Measurements from ENCODE around the gene RAD18.

Gene RAD18

DNA sequence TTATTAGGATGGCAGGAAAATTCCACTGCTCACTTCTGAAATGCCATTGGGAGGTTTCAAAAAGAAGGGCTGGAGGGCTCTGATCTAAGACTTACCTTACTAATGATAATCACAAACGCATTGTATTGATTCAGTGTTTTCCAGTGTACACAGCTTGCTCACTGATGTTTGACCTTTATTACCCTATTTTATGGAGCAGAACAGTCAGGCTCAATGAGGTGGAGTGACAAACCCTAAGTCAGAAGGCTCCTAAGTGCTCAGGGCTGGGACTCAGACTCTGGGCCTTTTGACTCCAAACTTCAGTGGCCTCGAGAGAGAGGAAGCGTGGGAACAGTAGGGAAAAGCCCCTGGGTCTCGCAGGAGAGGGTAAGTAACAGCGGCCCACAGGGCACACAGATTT is 20.3 kb upstream of the RAD18 start:
- Histone ChIP-seq H3K4me1 (ENCODE audit: control insufficient read depth, insufficient read depth, low read length) (no peaks in the 10 kb centered on the region), H3K4me3 (ENCODE audit: low read depth, low read length) (no peak overlapping the region), H3K9me3 (ENCODE audit: control insufficient read depth, insufficient read depth, low read depth, low read length) (no peaks in the 10 kb centered on the region; the same call in 1 of the 2 replicates), H3K36me3 (ENCODE audit: control insufficient read depth in 2 of 2, insufficient read depth in 1 of 2, low read length in 2 of 2) (no peaks in the 10 kb centered on the region), H3K27ac (ENCODE audit: extremely low read depth, low read depth, low read length) (no peak overlapping the region)
- TF ChIP-seq, protein P1, sequence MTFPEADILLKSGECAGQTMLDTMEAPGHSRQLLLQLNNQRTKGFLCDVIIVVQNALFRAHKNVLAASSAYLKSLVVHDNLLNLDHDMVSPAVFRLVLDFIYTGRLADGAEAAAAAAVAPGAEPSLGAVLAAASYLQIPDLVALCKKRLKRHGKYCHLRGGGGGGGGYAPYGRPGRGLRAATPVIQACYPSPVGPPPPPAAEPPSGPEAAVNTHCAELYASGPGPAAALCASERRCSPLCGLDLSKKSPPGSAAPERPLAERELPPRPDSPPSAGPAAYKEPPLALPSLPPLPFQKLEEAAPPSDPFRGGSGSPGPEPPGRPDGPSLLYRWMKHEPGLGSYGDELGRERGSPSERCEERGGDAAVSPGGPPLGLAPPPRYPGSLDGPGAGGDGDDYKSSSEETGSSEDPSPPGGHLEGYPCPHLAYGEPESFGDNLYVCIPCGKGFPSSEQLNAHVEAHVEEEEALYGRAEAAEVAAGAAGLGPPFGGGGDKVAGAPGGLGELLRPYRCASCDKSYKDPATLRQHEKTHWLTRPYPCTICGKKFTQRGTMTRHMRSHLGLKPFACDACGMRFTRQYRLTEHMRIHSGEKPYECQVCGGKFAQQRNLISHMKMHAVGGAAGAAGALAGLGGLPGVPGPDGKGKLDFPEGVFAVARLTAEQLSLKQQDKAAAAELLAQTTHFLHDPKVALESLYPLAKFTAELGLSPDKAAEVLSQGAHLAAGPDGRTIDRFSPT (tag by site-specific recombination; IDR thresholded peaks at IDR 0.05), result no peak
- TF ChIP-seq ZNF23 (tag by site-specific recombination; IDR thresholded peaks at IDR 0.05; ENCODE audit: borderline replicate concordance), result no peak
- ChIA-PET POLR2A (no interaction called here), CTCF (interaction anchor here (1.3 kb wide), 1 partner anchor 12 kb away, joined by 3 read pairs; no protein-coding TSS in a partner anchor)

- ChIA-PET POLR2A (no interaction called here), CTCF (interaction anchor here (0.8 to 1.9 kb wide), 3 partner anchors 11 to 319 kb away, joined by 3 to 5 read pairs (median 3); no protein-coding TSS in a partner anchor)
- TF ChIP-seq ZNF239 (tag by site-specific recombination; IDR thresholded peaks at IDR 0.05), result no peak
- TF ChIP-seq ZNF624 (tag by site-specific recombination; IDR thresholded peaks at IDR 0.05), result no peak
- no peak for TF ChIP-seq ZFP69B (tag by site-specific recombination; IDR thresholded peaks at IDR 0.05)
- no peak for TF ChIP-seq PRDM1 (tag by site-specific recombination; IDR thresholded peaks at IDR 0.05)
- no peak for TF ChIP-seq MYNN (tag by site-specific recombination; IDR thresholded peaks at IDR 0.05; ENCODE audit: borderline replicate concordance)
- TF ChIP-seq, protein P2, sequence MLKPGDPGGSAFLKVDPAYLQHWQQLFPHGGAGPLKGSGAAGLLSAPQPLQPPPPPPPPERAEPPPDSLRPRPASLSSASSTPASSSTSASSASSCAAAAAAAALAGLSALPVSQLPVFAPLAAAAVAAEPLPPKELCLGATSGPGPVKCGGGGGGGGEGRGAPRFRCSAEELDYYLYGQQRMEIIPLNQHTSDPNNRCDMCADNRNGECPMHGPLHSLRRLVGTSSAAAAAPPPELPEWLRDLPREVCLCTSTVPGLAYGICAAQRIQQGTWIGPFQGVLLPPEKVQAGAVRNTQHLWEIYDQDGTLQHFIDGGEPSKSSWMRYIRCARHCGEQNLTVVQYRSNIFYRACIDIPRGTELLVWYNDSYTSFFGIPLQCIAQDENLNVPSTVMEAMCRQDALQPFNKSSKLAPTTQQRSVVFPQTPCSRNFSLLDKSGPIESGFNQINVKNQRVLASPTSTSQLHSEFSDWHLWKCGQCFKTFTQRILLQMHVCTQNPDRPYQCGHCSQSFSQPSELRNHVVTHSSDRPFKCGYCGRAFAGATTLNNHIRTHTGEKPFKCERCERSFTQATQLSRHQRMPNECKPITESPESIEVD (tag by site-specific recombination; IDR thresholded peaks at IDR 0.05), result no peak
- no peak for TF ChIP-seq ZNF202 (tag by site-specific recombination; IDR thresholded peaks at IDR 0.05; ENCODE audit: borderline replicate concordance)
- no peak for TF ChIP-seq ZNF37A (tag by site-specific recombination; IDR thresholded peaks at IDR 0.05)
- TF ChIP-seq ZBTB7A (tag by site-specific recombination; IDR thresholded peaks at IDR 0.05; ENCODE audit: low read depth), result no peak
- TF ChIP-seq KLF10 (tag by site-specific recombination; IDR thresholded peaks at IDR 0.05), result no peak
- no peak for TF ChIP-seq ZNF843 (tag by site-specific recombination; IDR thresholded peaks at IDR 0.05)
- TF ChIP-seq HOXD13 (CRISPR knock-in tag; IDR thresholded peaks at IDR 0.05; ENCODE audit: borderline replicate concordance), result no peak
- TF ChIP-seq ZNF777 (tag by site-specific recombination; IDR thresholded peaks at IDR 0.05; ENCODE audit: borderline replicate concordance), result no peak
- no peak for TF ChIP-seq TCF7L2 (IDR thresholded peaks at IDR 0.05; ENCODE audit: borderline replicate concordance, low read depth, low read length)
- TF ChIP-seq ZNF596 (tag by site-specific recombination; IDR thresholded peaks at IDR 0.05), result no peak
- TF ChIP-seq ZNF433 (tag by site-specific recombination; IDR thresholded peaks at IDR 0.05; ENCODE audit: low read depth), result no peak
- no peak for TF ChIP-seq ZNF48 (tag by site-specific recombination; IDR thresholded peaks at IDR 0.05)
- no peaks in the 10 kb centered on the region for H3K36me3 ChIP-seq (ENCODE audit: control insufficient read depth in 2 of 2, insufficient read depth in 1 of 2, low read length in 2 of 2)
- no peak overlapping the region for H3K4me3 ChIP-seq (ENCODE audit: low read depth, low read length)
- H3K4me1 ChIP-seq (ENCODE audit: control insufficient read depth, insufficient read depth, low read length), result no peaks in the 10 kb centered on the region
- no peaks in the 10 kb centered on the region; the same call in 1 of the 2 replicates for H3K9me3 ChIP-seq (ENCODE audit: control insufficient read depth, insufficient read depth, low read depth, low read length)
- H3K27ac ChIP-seq (ENCODE audit: extremely low read depth, low read depth, low read length), result no peak overlapping the region
These were observed 19.8 kb upstream of the RAD18 start for GRCh38 chr3:8983026-8983425.

DNA sequence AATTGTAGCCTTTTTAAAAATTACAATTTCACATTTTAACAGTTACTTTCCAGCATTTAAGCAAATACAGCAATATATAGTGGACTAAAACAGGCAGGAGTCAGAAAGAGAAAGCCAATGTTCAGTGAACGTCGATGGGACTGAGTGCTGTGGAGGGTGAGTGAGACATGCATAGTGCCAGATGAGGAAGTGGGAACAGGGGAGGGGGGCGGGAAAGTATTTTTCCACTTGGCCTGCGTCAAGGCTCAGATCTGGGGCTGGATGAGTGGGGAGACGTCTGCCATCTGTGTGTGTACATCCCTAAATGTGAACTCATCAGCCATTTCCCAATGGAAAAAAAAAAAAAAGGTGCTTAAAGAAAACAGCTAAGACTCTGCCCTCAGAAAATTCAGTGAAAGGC is 19.2 kb upstream of the RAD18 start:
- Histone ChIP-seq H3K4me1 (ENCODE audit: control insufficient read depth, insufficient read depth, low read length) (no peaks in the 10 kb centered on the region), H3K27ac (ENCODE audit: extremely low read depth, low read depth, low read length) (no peak overlapping the region), H3K4me3 (ENCODE audit: low read depth, low read length) (no peak overlapping the region), H3K36me3 (ENCODE audit: control insufficient read depth in 2 of 2, insufficient read depth in 1 of 2, low read length in 2 of 2) (no peaks in the 10 kb centered on the region), H3K9me3 (ENCODE audit: control insufficient read depth, insufficient read depth, low read depth, low read length) (no peaks in the 10 kb centered on the region; the same call in 1 of the 2 replicates)
- POLR2A ChIA-PET, result no interaction called here
- TF ChIP-seq YY2 (tag by site-specific recombination; IDR thresholded peaks at IDR 0.05), result no peak
- TF ChIP-seq ZNF768 (tag by site-specific recombination; IDR thresholded peaks at IDR 0.05), result no peak
- no peak for TF ChIP-seq ZNF2 (tag by site-specific recombination; IDR thresholded peaks at IDR 0.05)
- TF ChIP-seq ZNF580 (tag by site-specific recombination; IDR thresholded peaks at IDR 0.05), result no peak
- TF ChIP-seq, protein P3, sequence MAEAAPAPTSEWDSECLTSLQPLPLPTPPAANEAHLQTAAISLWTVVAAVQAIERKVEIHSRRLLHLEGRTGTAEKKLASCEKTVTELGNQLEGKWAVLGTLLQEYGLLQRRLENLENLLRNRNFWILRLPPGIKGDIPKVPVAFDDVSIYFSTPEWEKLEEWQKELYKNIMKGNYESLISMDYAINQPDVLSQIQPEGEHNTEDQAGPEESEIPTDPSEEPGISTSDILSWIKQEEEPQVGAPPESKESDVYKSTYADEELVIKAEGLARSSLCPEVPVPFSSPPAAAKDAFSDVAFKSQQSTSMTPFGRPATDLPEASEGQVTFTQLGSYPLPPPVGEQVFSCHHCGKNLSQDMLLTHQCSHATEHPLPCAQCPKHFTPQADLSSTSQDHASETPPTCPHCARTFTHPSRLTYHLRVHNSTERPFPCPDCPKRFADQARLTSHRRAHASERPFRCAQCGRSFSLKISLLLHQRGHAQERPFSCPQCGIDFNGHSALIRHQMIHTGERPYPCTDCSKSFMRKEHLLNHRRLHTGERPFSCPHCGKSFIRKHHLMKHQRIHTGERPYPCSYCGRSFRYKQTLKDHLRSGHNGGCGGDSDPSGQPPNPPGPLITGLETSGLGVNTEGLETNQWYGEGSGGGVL (tag by site-specific recombination; IDR thresholded peaks at IDR 0.05), result no peak
- TF ChIP-seq ZBTB21 (tag by site-specific recombination; IDR thresholded peaks at IDR 0.05), result no peak
- no peak for TF ChIP-seq TCF7L2 (IDR thresholded peaks at IDR 0.05; ENCODE audit: borderline replicate concordance, low read depth, low read length)
- CTCF ChIA-PET, result interaction anchor here (0.8 to 1.9 kb wide), 4 partner anchors 11 to 320 kb away, joined by 3 to 5 read pairs (median 3); no protein-coding TSS in a partner anchor
